HEK293 (cell line): Measurements from ENCODE around the gene ARHGAP22.

Experiments
- ZBTB6 ChIP-seq: fragments of 450-650 bp; formaldehyde crosslinking; IDR thresholded peaks from 2 replicates; pipeline ENCODE4 v1.5.1; 2017; ENCODE audit warnings: missing biosample characterization, missing genetic modification characterization
- ZNF274 ChIP-seq, 2 experiments: fragments of 200-500 bp in 1 of 2; fragments of 450-650 bp in 1 of 2; sonication (Bioruptor generic) in 1 of 2; formaldehyde crosslinking in 1 of 2; IDR thresholded peaks; 2 replicates each; pipeline versions ENCODE4 v1.5.1 to v1.6.1; 2014 to 2016; ENCODE audit warnings: borderline replicate concordance in 1 of 2, inconsistent platforms in 1 of 2, low read length in 1 of 2, missing biosample characterization in 1 of 2, missing genetic modification characterization in 1 of 2

- TF ChIP-seq ZNF274 (IDR thresholded peaks at IDR 0.05; ENCODE audit: low read length): no peak
- no peak for TF ChIP-seq ZNF274 (tag by site-specific recombination; IDR thresholded peaks at IDR 0.05; ENCODE audit: borderline replicate concordance)
- TF ChIP-seq ZBTB6 (tag by site-specific recombination): no peak
Measured at GRCh38 chr10:48437546-48437945, 167.3 kb downstream of the ARHGAP22 start.
